Thoracic aorta (tissue), 2 donors: ENCODE results near the gene GPX5. TPM values are rescaled to one million over a fixed set of nuclear protein-coding genes. Genes with fewer than 3 reads are reported as not detected.

Experiments used
- ATAC-seq: fragments of 150-250 bp; one replicate; pipeline ENCODE4 v1.8.0; 2017; ENCODE audit warnings: low read depth; ENCODE audit not compliant: insufficient number of reproducible peaks, low FRiP score
- DNase-seq: peaks from one replicate; pipeline ENCODE4 v3.0.0-alpha.2; 2020; ENCODE audit warnings: low spot score
- H3K27ac ChIP-seq, 2 donors: fragments of 200-600 bp; sonication (generic); 1 replicate in 1 of 2; 2 replicates in 1 of 2; pipeline ENCODE4 v1.5.1; 2016; ENCODE audit warnings: mild to moderate bottlenecking in 2 of 2, moderate library complexity in 2 of 2
- H3K27me3 ChIP-seq: fragments of 200-600 bp; sonication (generic); replicated peaks from 2 replicates; pipeline ENCODE4 v1.6.0; 2016; ENCODE audit warnings: mild to moderate bottlenecking; ENCODE audit not compliant: insufficient read depth
- H3K36me3 ChIP-seq: fragments of 200-600 bp; sonication (generic); one replicate; pipeline ENCODE4 v1.5.1; 2016
- H3K4me1 ChIP-seq, 2 donors: fragments of 200-600 bp; sonication (generic); 1 replicate in 1 of 2; 2 replicates in 1 of 2; pipeline versions ENCODE4 v1.5.1 to v1.6.0; 2016; ENCODE audit warnings: low read depth in 2 of 2, mild to moderate bottlenecking in 1 of 2; ENCODE audit not compliant: control insufficient read depth in 1 of 2
- H3K4me3 ChIP-seq: fragments of 200-600 bp; sonication (generic); 2 replicates; pipeline ENCODE4 v1.5.1; 2016; ENCODE audit warnings: mild to moderate bottlenecking
- H3K9me3 ChIP-seq: fragments of 200-600 bp; sonication (generic); 2 replicates; pipeline ENCODE4 v1.5.1; 2016
- total RNA-seq, 2 donors: library from RNA; depleted of rRNA; stranded (reverse); fragments of >200 nt; gene quantifications; one replicate each; pipeline versions ENCODE4 v1.1.0 to v1.2.3, GENCODE V29; 2016
- TF ChIP-seq, protein P1 (sequence below): fragments of 200-600 bp; sonication (generic); IDR thresholded peaks from one replicate; pipeline ENCODE4 v1.5.1; 2019; ENCODE audit warnings: antibody characterized with exemption

GPX5 gene
- total RNA-seq, 2 donors from 2014 or later, result not detected

- H3K27ac ChIP-seq, result no peak overlapping the region
- H3K9me3 ChIP-seq, result no peaks in the 10 kb centered on the region
- ATAC-seq (no peak), DNase-seq (no peak)
- no peaks in the 10 kb centered on the region for H3K4me1 ChIP-seq
- TF ChIP-seq, protein P1, sequence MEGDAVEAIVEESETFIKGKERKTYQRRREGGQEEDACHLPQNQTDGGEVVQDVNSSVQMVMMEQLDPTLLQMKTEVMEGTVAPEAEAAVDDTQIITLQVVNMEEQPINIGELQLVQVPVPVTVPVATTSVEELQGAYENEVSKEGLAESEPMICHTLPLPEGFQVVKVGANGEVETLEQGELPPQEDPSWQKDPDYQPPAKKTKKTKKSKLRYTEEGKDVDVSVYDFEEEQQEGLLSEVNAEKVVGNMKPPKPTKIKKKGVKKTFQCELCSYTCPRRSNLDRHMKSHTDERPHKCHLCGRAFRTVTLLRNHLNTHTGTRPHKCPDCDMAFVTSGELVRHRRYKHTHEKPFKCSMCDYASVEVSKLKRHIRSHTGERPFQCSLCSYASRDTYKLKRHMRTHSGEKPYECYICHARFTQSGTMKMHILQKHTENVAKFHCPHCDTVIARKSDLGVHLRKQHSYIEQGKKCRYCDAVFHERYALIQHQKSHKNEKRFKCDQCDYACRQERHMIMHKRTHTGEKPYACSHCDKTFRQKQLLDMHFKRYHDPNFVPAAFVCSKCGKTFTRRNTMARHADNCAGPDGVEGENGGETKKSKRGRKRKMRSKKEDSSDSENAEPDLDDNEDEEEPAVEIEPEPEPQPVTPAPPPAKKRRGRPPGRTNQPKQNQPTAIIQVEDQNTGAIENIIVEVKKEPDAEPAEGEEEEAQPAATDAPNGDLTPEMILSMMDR, result no peak
- H3K36me3 ChIP-seq, result no peaks in the 10 kb centered on the region
- no peaks in the 10 kb centered on the region for H3K27me3 ChIP-seq
- H3K4me3 ChIP-seq, result no peak overlapping the region
These were observed 7.7 kb upstream of the GPX5 start for GRCh38 chr6:28517964-28518363.

GRCh38 chr6:28522594-28523240, 3.0 kb upstream of the GPX5 start:
- Histone ChIP-seq H3K9me3 (no peaks in the 10 kb centered on the region), H3K36me3 (no peaks in the 10 kb centered on the region), H3K4me3 (no peak overlapping the region), H3K27ac (no peak overlapping the region), H3K27me3 (no peaks in the 10 kb centered on the region), H3K4me1 (no peaks in the 10 kb centered on the region)
- ATAC-seq (no peak), DNase-seq (no peak)
- TF ChIP-seq, protein P1, result no peak

GRCh38 chr6:28523241-28523622, 2.4 kb upstream of the GPX5 start:
- no peak overlapping the region for H3K4me3 ChIP-seq
- H3K27ac ChIP-seq, result no peak overlapping the region
- ATAC-seq, result no peak
- no peaks in the 10 kb centered on the region for H3K27me3 ChIP-seq
- H3K36me3 ChIP-seq, result no peaks in the 10 kb centered on the region
- H3K4me1 ChIP-seq, result no peaks in the 10 kb centered on the region
- TF ChIP-seq, protein P1, result no peak
- no peak for DNase-seq
- H3K9me3 ChIP-seq, result no peaks in the 10 kb centered on the region

DNA sequence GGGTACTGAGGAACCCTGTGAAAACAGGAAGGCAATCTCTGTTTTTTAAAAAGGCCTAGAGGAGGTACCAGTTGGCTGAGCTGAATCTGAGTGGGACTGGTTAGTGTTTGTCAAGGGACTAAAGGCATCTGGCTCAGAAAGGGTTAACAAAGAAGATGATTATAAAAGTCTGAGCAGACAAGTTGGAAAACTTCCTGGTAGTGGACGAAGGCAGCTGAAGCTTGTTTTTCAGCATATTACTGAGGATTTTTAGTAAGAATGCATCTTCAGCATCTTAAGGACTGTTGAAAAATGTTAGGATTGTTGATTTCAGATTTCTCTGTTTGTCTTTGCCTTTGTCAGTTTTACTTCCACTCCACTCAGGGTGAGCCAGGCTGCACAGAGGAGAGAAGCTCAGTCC, 5.1 kb downstream of the GPX5 start:
- TF ChIP-seq, protein P1, result no peak
- H3K4me3 ChIP-seq, result no peak overlapping the region
- no peaks in the 10 kb centered on the region for H3K9me3 ChIP-seq
- no peak overlapping the region for H3K27ac ChIP-seq
- H3K4me1 ChIP-seq, result no peaks in the 10 kb centered on the region
- H3K27me3 ChIP-seq, result no peaks in the 10 kb centered on the region
- no peaks in the 10 kb centered on the region for H3K36me3 ChIP-seq
- ATAC-seq, result no peak
- DNase-seq, result no peak

GRCh38 chr6:28531479-28532128, 5.9 kb downstream of the GPX5 start:
- DNase-seq (no peak), ATAC-seq (no peak)
- H3K27ac ChIP-seq, result no peak overlapping the region
- H3K9me3 ChIP-seq, result no peaks in the 10 kb centered on the region
- TF ChIP-seq, protein P1, result no peak
- no peaks in the 10 kb centered on the region for H3K4me1 ChIP-seq
- H3K36me3 ChIP-seq, result no peaks in the 10 kb centered on the region
- no peaks in the 10 kb centered on the region for H3K27me3 ChIP-seq
- H3K4me3 ChIP-seq, result no peak overlapping the region
